Small intestine (tissue), 7 donors: Measurements from ENCODE around the gene KCP. TPM values are rescaled to one million over a fixed set of nuclear protein-coding genes. Genes with fewer than 3 reads are reported as not detected.
A peak's percentile ranks its signal among the peaks of the same experiment; 100 is the strongest.

Experiments used
- DNase-seq, 2 donors: peaks; one replicate each; pipeline versions ENCODE4 v3.0.0 to v3.0.0-alpha.2; 2013
- FAIRE-seq: peaks from 2 replicates; lab custom pipeline; 2012; peaks lifted over from hg19 to GRCh38; lab: Jason Lieb, UNC
- H3K27ac ChIP-seq, 3 donors: one replicate each; pipeline ENCODE4 v1.5.1; 2013; ENCODE audit warnings: low read length in 2 of 3, mild to moderate bottlenecking in 2 of 3, control low read depth in 1 of 3, inconsistent platforms in 1 of 3, low read depth in 1 of 3, moderate library complexity in 1 of 3
- H3K27me3 ChIP-seq, 3 donors: one replicate each; pipeline ENCODE4 v1.6.1; 2013; ENCODE audit warnings: low read length in 3 of 3, inconsistent platforms in 1 of 3; ENCODE audit not compliant: control insufficient read depth in 3 of 3, insufficient read depth in 3 of 3
- H3K36me3 ChIP-seq, 3 donors: one replicate each; pipeline ENCODE4 v1.6.1; 2013; ENCODE audit warnings: low read length in 3 of 3, inconsistent platforms in 1 of 3, low read depth in 1 of 3, mild to moderate bottlenecking in 1 of 3, moderate library complexity in 1 of 3; ENCODE audit not compliant: control insufficient read depth in 3 of 3, insufficient read depth in 2 of 3
- H3K4me1 ChIP-seq, 3 donors: one replicate each; pipeline ENCODE4 v1.6.1; 2013; ENCODE audit warnings: low read length in 2 of 3, inconsistent platforms in 1 of 3, low read depth in 1 of 3, mild to moderate bottlenecking in 1 of 3, moderate library complexity in 1 of 3; ENCODE audit not compliant: control insufficient read depth in 3 of 3, insufficient read depth in 2 of 3
- H3K4me3 ChIP-seq, 3 donors: one replicate each; pipeline ENCODE4 v1.5.1; 2013; ENCODE audit warnings: low read length in 3 of 3, control low read depth in 1 of 3, inconsistent platforms in 1 of 3, low read depth in 1 of 3, mild to moderate bottlenecking in 1 of 3, moderate library complexity in 1 of 3
- H3K9me3 ChIP-seq, 2 donors: one replicate each; pipeline ENCODE4 v1.6.1; 2013; ENCODE audit warnings: low read depth in 1 of 2, low read length in 1 of 2; ENCODE audit not compliant: control insufficient read depth in 2 of 2, insufficient read depth in 1 of 2
- WGBS, 3 donors: extraction: QIAGEN DNeasy Blood & Tissue Kit; methylation state at CpG; one replicate each; pipeline ENCODE4 v1.1.7; 2013; 5-methylcytosine and 5-hydroxymethylcytosine counted together
- polyA plus RNA-seq, 4 donors: library from polyadenylated mRNA; stranded (reverse) in 3 of 4; unstranded in 1 of 4; fragments of 200-250 nt in 3 of 4; fragments of 120-200 nt in 1 of 4; gene quantifications; one replicate each; pipeline versions ENCODE4 v1.2.1 to v1.2.3, GENCODE V29; 2013
- donor health status: healthy with polysubstance abuse.
- donor health status: control.
- donor health status: control.
- donor health status: Bipolar disorder and iron deficiency.
- donor health status: healthy.

The KCP gene
- polyA plus RNA-seq, 4 donors: 0.52 to 5.1 (median 1.9) TPM

DNA sequence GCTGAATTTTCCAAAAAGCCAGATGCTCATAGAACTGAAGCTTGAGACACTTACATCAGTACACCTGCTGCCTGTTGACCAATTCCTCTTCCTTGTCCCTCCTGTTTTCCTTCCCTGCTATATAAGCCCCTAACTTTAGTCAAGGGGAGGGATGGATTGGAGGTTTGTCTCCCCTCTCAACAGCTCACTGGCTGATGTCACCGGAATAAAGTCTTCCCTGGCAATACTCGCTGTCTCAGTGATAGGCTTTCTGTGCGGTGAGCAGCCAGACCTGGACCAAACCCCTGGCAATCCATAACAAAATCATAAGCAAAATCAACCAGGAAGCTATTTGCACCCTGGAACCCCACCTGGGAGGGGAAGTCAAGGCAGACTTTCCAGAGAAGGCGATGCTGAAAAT lies 26.3 kb upstream of the KCP start:
- H3K27ac ChIP-seq: peak overlapping the region in 1 of 3 donors; percentile 20

DNA sequence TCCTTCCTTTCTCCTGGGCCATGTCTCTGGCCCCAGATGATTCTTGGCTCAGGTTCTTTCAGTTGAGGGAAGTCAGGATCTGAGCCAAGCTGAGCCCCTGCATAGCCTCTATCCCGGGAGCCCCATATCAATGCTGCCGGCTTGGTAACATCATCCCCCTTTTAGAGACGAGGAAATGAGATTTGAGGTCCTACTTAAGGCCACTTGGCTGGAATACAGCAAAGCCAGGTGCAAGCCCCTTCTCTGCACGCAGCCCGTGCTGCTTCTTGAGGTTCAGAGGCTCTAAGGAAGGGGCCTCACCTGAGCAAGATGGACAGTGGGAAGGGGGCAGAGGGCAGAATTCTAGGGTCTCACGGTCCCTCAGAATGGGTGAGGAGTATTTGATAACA lies 24.8 kb upstream of the KCP start:
- Histone ChIP-seq H3K4me1 (peaks cover 0 to 31% (median 0%) of the 10 kb centered on the region in 3 donors), H3K27me3 (peaks cover 0 to 19% (median 0%) of the 10 kb centered on the region in 3 donors), H3K9me3 (no peaks in the 10 kb centered on the region), H3K4me3 (no peak overlapping the region), H3K36me3 (no peaks in the 10 kb centered on the region), H3K27ac (peak overlapping the region in 2 of 3 donors; percentile 5 to 17)
- FAIRE-seq (no peak), DNase-seq (no peak)
- WGBS, 3 donors: 16 to 45% (median 33%) methylated on average over 6 of the region's 6 CpGs

More for the DNA sequence above, 26.3 kb upstream of the KCP start:
- peaks cover 0 to 31% (median 0%) of the 10 kb centered on the region in 3 donors for H3K4me1 ChIP-seq
- WGBS, 3 donors: 82 to 94% (median 91%) methylated on average over 4 of the region's 4 CpGs
- H3K27me3 ChIP-seq: peaks cover 0 to 19% (median 0%) of the 10 kb centered on the region in 3 donors
- no peaks in the 10 kb centered on the region for H3K9me3 ChIP-seq
- H3K36me3 ChIP-seq: no peaks in the 10 kb centered on the region
- DNase-seq (no peak), FAIRE-seq (no peak)
- no peak overlapping the region for H3K4me3 ChIP-seq

DNA sequence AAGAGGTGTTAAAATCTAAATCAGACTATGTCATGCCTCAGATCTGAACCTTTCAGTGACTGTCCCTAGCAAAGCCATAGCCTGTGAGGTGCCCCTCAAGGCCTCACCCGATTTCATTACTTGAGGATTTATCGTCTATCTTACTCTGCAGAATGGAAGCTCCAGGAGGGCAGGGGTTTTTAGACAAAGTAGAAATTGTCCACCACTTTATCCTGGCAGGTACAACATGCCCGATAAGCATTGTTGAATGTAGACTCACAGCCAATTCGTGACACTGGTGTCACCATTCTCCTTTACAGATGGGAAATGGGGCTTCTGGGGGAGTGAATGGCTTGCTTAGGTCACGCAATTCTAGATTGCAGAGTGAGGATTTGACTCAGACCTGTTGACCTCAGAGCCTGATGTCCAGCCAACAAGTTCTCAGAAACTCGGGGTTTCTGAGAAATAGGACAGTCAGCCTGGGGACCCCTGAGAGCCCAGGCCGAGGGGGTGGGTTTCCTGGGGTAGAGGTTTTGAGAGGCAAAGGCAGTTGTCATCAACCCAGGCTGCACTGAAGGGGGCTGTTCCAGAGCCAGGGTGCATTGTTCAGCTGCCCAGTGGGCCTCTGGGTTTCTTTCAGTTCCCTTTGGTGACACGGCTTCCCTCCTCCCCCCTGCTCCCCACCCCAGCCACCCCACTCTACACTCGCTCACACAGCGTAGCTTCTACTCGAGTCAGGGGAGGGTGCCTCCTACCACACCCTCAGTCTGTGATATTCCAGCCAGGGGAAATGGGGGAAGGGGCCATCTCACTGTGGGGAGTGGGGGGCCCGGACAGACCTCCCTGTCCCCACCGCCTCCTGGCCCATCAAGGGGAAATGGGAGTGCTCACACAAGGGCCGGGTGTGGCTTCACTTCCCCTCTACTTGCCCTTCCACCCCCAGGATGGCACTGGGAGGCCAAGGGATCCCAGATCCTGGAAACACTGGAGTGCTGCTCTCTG lies 24.1 kb upstream of the KCP start:
- Histone ChIP-seq H3K27ac (peak overlapping the region in 2 of 3 donors; percentile 9 to 17), H3K27me3 (peaks cover 0 to 14% (median 0%) of the 10 kb centered on the region in 3 donors), H3K4me3 (no peak overlapping the region), H3K9me3 (no peaks in the 10 kb centered on the region), H3K4me1 (peaks cover 0 to 31% (median 0%) of the 10 kb centered on the region in 3 donors), H3K36me3 (no peaks in the 10 kb centered on the region)
- no peak for DNase-seq
- 73 to 79% (median 73%) methylated on average over 14 of the region's 14 CpGs for WGBS, 3 donors
- no peak for FAIRE-seq

DNA sequence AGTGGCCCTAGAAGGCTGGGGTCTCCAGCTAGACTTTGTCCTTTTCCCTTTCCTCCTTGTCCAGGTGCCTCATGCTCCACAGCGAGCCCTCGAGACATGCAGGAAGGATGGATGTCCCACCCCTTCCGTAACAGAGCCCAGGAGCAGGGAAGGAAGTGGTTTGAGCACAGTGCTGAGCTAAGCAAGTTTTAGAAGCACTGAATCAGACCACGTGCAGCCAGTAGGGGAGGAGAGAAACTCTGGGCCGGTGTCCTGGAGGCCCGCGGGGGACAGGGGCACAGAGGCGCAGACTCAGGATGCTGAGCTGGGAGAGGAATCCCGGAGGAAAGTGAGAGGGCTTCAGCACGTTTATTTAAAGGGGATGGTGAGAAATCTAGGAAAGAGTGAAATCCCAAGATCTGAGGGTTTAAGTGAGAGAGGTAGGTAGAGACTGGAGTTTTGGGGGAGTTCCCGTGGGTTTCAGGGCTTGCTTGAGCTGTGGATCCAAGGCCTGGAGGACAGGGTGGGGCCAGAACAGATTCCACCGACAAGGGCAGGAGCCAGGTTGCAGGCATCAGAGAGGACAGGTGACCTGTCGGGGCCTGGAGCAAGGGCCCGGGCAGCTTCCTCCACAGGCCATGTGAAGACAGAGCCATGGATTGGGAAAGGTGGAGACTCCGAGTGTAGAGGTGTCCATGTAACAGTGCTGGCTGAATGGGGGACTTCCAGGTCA lies 22.8 kb upstream of the KCP start:
- WGBS, 3 donors: 51 to 80% (median 73%) methylated on average over 15 of the region's 15 CpGs
- Histone ChIP-seq H3K4me3 (no peak overlapping the region), H3K27ac (peak overlapping the region in 1 of 3 donors; percentile 11), H3K36me3 (no peaks in the 10 kb centered on the region), H3K9me3 (no peaks in the 10 kb centered on the region), H3K27me3 (peaks cover 0 to 5% (median 0%) of the 10 kb centered on the region in 3 donors), H3K4me1 (peaks cover 0 to 22% (median 0%) of the 10 kb centered on the region in 3 donors)
- no peak for FAIRE-seq
- DNase-seq: peak in 1 of 2 donors; percentile 43

DNA sequence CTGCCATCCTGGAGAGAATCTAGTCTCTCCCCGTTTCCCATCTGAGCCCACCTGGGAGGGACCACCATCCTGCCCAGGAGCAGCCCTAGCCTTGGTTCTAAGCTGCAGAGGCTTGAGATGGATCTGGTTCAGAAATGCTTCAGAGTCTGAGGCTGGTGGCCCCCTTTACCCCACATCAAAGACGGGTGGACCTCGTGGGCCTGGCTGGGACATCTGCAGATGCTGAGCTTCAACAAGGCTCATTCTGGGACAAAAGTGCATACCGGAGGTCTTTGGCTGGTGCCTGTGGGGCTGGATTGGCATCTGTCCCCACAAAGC lies 22.3 kb upstream of the KCP start:
- Histone ChIP-seq H3K27ac (no peak overlapping the region), H3K27me3 (peaks cover 0 to 4% (median 0%) of the 10 kb centered on the region in 3 donors), H3K9me3 (no peaks in the 10 kb centered on the region), H3K4me3 (no peak overlapping the region), H3K4me1 (peaks cover 0 to 22% (median 0%) of the 10 kb centered on the region in 3 donors), H3K36me3 (no peaks in the 10 kb centered on the region)
- FAIRE-seq: no peak
- WGBS, 3 donors: 64 to 80% (median 73%) methylated on average over 4 of the region's 4 CpGs
- no peak for DNase-seq

DNA sequence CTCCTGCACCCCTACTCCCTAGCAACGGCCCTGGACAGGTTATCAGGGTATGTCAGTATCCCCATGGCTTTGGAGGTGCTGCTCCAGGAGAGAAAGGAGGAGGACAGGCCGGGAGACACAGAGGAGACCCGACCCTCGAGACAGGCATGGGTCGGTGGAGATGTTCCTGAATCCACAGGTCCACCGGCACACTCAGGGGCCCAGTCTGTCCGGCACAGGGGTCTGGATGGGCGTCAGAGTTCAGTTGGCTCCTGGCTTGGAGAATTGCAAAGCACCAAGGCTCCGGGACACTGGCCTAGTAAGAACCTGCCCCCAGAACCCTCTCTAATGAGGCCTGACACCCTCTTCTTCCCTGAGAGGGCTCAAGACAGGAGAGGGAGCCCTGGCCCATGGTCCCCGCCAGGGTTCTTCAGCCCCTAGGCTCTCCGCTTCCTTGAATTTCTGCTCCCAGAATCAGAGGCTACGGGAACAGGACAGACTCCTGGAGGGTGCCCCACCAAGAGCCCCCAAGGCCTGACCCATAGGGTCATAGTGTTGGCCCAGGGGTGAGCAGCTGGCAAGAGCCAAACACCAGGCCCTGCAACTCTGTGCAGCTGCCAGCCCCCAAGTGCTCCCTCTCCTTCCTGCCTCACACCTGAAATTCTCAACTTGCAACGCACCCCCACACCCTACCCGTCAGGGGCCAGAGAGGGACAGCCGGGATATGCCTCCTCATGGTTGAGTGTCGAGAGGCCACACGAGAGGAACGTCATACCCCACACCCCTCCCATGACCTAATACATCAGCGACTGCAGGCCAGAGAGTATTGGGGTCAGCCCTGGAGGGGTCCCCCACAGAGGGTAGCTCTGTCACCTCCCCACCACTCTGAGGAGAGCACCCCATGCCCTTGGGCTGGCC lies 21.7 kb upstream of the KCP start:
- peaks cover 0 to 17% (median 0%) of the 10 kb centered on the region in 3 donors for H3K4me1 ChIP-seq
- no peaks in the 10 kb centered on the region for H3K9me3 ChIP-seq
- no peak for DNase-seq
- no peak for FAIRE-seq
- no peak overlapping the region for H3K27ac ChIP-seq
- WGBS, 3 donors: 89 to 93% (median 89%) methylated on average over 19 of the region's 19 CpGs
- H3K27me3 ChIP-seq: no peaks in the 10 kb centered on the region
- H3K4me3 ChIP-seq: no peak overlapping the region
- H3K36me3 ChIP-seq: no peaks in the 10 kb centered on the region

DNA sequence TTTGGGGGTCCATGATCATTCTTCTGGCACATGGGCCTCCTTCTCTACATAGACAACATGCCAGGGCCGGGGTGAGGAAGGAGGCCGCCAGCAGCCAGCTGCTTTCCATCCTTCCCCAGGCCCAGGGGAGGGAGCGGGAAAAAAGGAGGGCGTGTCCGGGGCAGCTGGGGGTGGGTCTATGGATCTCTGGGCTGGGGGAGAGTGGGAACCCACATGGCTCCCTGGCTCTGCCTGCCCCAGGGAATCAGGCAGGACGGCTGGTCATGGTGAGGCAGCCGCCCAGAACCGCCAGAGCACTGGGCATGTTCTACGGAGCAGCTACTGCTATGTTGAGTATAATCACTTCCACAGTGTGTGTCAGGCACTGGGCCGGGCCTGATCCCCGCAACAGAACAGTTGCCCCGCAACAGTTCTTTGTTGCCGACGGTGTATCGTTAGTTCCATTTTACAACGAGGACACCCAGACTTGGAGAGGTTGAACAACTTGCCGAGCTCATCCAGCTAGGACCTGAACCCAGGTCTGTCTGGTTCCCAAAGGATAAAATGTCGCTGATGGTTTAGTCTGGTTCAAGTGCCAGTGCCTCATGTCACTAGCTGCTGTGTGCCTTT lies 20.8 kb upstream of the KCP start:
- DNase-seq: no peak
- no peak for FAIRE-seq
- Histone ChIP-seq H3K4me3 (no peak overlapping the region), H3K9me3 (no peaks in the 10 kb centered on the region), H3K36me3 (no peaks in the 10 kb centered on the region), H3K27me3 (peaks cover 0 to 2% (median 0%) of the 10 kb centered on the region in 3 donors), H3K27ac (no peak overlapping the region), H3K4me1 (peaks cover 0 to 9% (median 0%) of the 10 kb centered on the region in 3 donors)
- 91 to 96% (median 92%) methylated on average over 18 of the region's 18 CpGs for WGBS, 3 donors
